ENCODE results near the gene ACTR8.

The ACTR8 gene

GRCh38 chr3:53823026-53823955 is 58.7 kb downstream of the ACTR8 start:
- in situ Hi-C loops (cut with MboI; ENCODE audit: low sequenced_read_pairs, unreplicated experiment) = no loop called here
- no peak for DNase-seq (ENCODE audit: low spot score)
- no peak for TF ChIP-seq CTCF (IDR thresholded peaks at IDR 0.05; ENCODE audit: borderline replicate concordance, control extremely low read depth, extremely low read depth, insufficient read depth, missing control alignments)

GRCh38 chr3:53822331-53822741 is 59.6 kb downstream of the ACTR8 start:
- in situ Hi-C loops (cut with MboI; ENCODE audit: low sequenced_read_pairs, unreplicated experiment) = no loop called here
- no peak for DNase-seq (ENCODE audit: low spot score)
- TF ChIP-seq CTCF (IDR thresholded peaks at IDR 0.05; ENCODE audit: borderline replicate concordance, control extremely low read depth, extremely low read depth, insufficient read depth, missing control alignments) = no peak

GRCh38 chr3:53821631-53822121 is 60.3 kb downstream of the ACTR8 start:
- TF ChIP-seq CTCF (IDR thresholded peaks at IDR 0.05; ENCODE audit: borderline replicate concordance, control extremely low read depth, extremely low read depth, insufficient read depth, missing control alignments) = no peak
- in situ Hi-C loops (cut with MboI; ENCODE audit: low sequenced_read_pairs, unreplicated experiment) = no loop called here
- no peak for DNase-seq (ENCODE audit: low spot score)

GRCh38 chr3:53820756-53821580 is 61.0 kb downstream of the ACTR8 start:
- in situ Hi-C loops (cut with MboI; ENCODE audit: low sequenced_read_pairs, unreplicated experiment) = no loop called here
- TF ChIP-seq CTCF (IDR thresholded peaks at IDR 0.05; ENCODE audit: borderline replicate concordance, control extremely low read depth, extremely low read depth, insufficient read depth, missing control alignments) = no peak
- DNase-seq (ENCODE audit: low spot score) = no peak

GRCh38 chr3:53820084-53820483 is 61.9 kb downstream of the ACTR8 start:
- TF ChIP-seq CTCF (IDR thresholded peaks at IDR 0.05; ENCODE audit: borderline replicate concordance, control extremely low read depth, extremely low read depth, insufficient read depth, missing control alignments) = no peak
- in situ Hi-C loops (cut with MboI; ENCODE audit: low sequenced_read_pairs, unreplicated experiment) = no loop called here
- no peak for DNase-seq (ENCODE audit: low spot score)

- no peak for TF ChIP-seq CTCF (IDR thresholded peaks at IDR 0.05; ENCODE audit: borderline replicate concordance, control extremely low read depth, extremely low read depth, insufficient read depth, missing control alignments)
- in situ Hi-C loops (cut with MboI; ENCODE audit: low sequenced_read_pairs, unreplicated experiment) = no loop called here
These were observed 62.6 kb downstream of the ACTR8 start for GRCh38 chr3:53819163-53819868.

More at GRCh38 chr3:53819163-53819868, 62.6 kb downstream of the ACTR8 start:
- DNase-seq (ENCODE audit: low spot score) = no peak

Data from GM13976 (cell line).